GM04504 (cell line): ENCODE results near the gene OR3A3.
"Not testable (repeated sequence)": the region's sequence is repeated elsewhere in the genome, so short reads cannot be mapped to it uniquely, and the experiment has no call there.

Source experiments
- DNase-seq: peaks from one replicate; pipeline ENCODE4 v3.0.0-alpha.2; 2012; ENCODE audit warnings: low read depth

OR3A3 gene

DNA sequence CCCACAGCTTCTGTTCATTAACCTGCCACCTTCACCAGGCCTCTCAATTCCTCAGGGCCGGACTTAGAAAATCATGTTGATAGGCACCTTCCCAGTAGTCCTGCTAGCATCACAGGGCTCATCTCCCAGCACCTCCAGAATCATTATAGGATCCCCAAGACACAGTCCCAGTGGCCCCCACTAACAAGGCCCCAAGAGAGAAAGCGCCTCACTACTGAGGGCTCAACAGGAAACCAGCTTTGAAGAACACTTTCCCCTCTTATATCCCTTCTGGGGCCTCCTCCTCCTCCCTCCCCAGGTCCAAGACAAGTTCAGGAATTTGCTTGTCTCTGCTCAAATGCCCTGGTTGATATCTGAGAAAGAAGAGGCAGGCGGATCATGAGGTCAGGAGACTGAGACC is at the start of gene OR3A3:
TSS of gene OR3A3 (plus strand) at position 301 of the 400 bp plus-strand sequence.
- no peak for DNase-seq

DNA sequence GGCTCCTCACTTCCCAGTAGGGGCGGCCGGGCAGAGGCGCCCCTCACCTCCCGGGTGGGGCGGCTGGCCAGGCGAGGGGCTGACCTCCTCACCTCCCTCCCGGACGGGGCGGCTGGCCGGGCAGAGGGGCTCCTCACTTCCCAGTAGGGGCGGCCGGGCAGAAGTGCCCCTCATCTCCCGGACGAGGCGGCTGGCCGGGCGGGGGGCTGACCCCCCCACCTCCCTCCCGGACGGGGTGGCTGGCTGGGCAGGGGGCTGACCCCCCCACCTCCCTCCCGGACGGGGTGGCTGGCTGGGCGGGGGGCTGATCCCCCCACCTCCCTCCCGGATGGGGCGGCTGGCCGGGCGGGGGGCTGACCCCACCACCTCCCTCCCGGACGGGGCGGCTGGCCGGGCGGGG is 40.0 kb upstream of the OR3A3 start:
- DNase-seq: not testable (repeated sequence)

DNA sequence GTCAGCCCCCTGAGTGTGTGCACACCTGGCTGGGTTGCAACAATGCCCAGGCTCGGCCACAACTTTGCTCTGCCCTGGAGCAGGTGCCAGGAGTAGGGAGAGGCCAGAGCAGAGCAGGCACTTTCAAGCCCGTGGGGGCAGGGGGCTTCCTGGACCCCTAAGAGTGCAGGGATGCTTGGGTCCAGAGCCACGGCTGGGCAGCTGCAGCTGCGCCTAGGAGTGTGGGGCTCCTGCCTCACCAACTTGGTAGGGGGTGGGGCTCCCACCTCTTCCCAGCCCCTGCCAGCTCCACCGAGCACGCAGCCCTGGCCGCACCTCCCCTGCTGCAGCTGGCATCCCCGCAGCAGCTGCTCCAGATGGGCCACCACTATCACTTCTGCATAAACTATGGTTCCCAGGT is 32.8 kb upstream of the OR3A3 start:
- DNase-seq: no peak

DNA sequence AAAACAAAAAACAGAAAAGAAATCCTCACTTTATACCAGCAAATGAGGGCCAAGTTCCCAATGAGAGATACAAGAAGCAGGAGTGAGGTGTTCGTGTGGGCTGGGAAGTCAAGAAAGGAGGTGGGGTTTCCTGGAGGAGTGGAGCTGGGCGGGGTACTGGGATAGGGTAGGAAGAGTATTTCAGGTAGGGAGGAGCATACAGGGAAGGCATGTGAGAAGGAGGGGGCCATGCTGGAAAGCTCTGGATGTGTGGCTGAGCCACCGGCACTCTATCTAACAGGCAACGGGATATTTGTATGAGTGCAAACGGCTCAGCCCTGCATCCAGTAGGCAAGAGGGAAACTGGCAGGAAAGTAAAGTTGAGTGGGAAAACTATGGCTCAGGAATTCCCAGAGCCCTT is 29.2 kb upstream of the OR3A3 start:
- no peak for DNase-seq

DNA sequence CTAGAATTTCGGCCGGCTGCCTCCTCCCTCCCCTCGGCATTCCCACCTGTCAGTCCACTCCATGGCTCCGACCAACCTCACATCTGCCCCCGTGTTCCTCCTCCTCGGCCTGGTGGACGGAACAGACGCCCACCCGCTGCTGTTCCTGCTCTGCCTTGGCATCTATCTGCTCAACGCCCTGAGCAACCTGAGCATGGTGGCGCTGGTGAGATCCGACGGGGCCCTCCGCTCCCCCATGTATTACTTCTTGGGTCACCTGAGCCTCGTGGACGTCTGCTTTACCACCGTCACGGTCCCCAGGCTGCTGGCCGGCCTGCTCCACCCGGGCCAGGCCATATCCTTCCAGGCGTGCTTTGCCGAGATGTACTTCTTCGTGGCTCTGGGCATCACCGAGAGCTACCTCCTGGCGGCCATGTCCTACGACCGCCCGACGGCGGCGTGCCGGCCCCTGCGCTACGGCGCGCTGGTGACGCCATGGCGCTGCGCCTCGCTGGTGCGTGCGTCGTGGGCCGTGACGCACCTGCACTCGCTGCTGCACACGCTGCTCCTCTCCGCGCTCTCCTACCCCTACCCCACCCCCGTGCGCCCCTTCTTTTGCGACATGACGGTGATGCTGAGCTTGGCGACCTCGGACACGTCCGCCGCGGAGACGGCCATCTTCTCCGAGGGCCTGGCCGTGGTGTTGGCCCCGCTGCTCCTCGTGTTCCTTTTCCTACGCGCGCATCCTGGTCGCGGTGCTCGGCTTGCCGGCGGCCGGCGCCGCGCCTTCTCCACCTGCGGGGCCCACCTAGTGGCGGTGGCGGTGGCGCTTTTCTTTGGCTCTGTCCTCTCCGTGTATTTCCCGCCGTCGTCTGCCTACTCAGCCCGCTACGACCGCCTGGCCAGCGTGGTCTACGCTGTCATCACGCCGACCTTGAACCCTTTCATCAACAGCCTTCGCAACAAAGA is 25.0 kb upstream of the OR3A3 start, which contains the start of gene OR3A2:
TSS of gene OR3A2 (minus strand) at position 440 of the 948 bp plus-strand sequence.
- no peak for DNase-seq

DNA sequence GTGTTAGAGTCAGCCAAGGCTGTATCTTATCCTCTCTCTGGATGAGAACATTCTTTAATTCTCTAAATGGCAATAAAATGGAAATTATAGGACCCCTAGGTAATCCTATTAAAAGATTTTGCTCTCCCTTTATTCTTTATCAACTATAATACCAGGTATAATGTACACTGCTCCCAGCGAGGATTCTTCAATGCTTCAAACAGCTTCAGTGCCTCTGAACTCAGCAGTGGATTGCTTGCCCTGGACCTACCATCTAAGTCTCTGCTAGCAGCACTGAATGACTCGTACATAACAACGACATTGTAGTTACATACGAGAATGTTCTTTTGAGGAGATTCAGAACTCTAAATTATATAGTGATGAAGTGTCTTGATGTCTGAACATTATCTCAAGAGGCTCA is 21.4 kb upstream of the OR3A3 start:
- no peak for DNase-seq

DNA sequence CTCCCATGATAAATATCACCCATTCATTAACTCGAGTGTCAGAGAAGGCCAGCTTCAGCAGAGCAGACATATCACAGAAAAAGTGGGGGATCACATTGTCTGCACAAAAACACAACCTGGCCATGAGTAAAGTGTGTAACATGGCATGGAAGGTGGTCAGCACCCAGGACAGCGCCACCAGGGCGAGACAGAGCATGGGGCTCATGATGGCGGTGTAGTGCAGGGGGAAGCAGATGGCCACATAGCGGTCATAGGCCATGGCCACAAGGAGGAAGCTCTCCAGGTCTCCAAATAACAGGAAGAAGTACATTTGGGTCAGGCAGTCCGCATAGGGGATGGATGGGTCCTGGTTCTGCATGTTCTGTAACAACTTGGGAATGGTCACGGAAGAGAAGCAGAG is 13.4 kb upstream of the OR3A3 start:
- not testable (repeated sequence) for DNase-seq

DNA sequence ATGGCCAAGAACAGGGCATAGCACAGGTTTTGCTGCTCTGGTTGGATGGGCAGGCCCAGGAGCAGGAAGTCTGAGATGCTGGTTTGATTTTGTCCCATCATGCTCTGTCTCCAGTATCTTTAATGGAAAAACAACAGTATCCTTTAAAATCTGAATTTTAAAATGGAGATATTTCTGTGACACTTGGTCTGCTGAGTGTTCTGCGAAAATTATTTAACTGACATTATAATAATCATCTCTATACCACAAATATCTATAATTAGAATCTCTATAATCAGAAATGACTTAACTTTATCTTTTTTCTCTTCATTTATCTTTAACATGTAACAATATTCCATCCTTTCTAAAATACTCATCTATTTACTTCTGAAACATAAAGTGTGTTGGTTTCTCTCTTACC is 12.9 kb upstream of the OR3A3 start, which contains the start of gene OR1E1:
TSS of gene OR1E1 (minus strand) at position 101 of the 400 bp plus-strand sequence. CDS start at position 101, 0 bp downstream.
- DNase-seq: no peak

DNA sequence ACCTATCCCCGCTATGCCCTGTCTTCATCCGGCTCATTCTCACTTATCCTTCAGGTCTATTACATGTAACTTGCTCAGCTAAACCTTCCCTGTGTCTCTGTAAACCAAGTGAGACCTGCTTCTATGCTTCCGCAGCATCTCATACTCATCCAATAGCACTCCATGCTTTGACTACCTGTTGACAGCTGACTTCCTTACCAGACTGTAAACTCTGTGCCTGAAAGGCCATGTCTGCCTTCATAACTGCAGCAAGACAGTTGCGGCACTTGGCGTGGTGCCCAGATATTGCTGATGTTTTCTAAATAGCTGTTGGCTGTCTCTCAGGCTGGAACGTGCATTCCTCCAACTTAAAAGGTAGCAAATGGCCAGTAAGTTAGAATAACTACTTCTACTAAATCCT is 11.1 kb upstream of the OR3A3 start:
- DNase-seq: no peak

DNA sequence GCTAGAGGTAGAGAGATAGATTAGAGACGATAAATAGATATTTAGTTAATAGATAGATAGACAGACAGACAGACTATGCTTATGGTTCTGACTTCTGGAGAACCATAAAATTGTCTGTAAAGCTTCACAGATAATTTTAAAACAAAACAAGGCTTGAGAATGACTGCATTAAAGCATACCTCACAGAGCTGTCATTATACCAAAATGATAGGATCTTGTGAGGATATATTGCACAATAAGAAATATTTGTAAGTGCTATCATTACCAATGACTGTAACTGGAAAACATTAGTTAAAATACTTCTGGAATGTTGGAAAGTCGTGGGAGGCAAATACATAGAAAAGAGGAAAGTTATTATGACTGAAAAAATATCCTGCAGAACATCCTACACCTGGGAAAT is 9.4 kb upstream of the OR3A3 start:
- DNase-seq: no peak

DNA sequence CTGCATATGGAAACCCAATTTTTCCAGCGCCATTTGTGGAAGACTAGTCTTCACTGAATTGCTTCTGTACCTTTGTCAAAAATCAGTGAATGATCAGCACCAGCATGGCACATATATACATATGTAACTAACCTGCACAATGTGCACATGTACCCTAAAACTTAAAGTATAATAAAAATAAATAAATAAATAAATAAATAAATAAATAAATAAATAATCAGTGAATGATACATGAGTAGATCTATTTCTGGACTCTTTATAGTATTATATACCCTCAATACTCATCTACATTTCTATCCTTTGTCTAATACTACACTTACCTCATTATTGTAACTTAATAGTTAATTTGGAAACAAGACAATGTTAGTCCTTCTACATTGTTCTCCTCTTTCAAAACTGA is 7.3 kb upstream of the OR3A3 start:
- not testable (repeated sequence) for DNase-seq

DNA sequence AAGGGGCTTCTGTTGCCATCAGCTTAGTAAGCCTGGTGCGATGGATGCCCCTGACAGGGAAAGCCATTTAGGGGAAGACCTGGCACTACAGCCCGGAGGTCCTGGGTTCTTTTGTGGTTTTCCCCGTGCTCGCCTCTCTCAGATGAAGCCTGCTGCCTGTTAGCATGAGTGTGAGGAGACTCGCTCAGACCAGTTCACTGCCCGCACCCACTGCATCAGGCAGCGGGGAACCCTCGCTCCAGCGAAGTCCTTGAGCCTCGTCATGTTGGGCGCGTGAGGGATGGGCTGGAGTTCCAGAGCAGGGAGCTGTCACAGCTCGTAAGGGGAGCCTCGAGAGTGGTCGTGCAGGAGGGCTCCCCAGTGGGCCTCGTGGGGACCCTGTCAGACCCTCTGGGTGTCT is 1.0 kb downstream of the OR3A3 start:
- DNase-seq: not testable (repeated sequence)

DNA sequence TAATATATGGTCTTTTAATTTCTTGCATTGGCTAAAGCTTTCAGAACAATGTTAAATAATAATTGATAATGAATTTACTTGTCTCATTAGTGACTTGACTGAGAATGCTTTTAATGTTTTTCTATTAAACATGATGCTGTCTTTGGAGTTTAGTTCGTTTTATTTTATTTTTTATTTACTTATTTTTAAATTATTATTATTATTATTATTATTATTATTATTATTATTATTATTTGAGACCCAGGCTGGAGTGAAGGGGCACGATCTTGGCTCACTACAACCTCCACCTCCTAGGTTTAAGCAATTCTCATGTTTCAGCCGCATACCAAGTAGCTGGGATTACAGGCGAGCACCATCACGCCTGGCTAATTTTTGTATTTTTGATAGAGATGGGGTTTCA is 4.4 kb downstream of the OR3A3 start:
- no peak for DNase-seq

DNA sequence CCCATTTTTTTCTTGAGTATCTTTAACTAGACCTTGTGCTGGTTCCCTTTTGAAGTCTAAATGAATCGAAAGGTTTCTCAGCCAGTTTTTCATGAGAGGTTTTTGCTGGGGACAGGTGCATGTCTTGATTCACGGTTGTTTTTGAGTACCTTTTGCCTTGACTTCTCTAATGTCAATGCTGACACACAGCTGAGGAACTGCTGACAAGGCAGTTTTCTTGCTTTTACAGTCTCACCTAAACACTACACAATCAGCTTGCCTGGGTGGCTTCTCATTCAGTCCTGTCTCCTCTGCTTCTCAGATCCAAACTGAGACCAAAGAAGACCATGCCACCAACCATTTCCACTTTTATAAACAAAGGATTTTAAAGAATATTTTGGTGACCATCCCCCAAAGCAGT is 7.1 kb downstream of the OR3A3 start:
- no peak for DNase-seq

DNA sequence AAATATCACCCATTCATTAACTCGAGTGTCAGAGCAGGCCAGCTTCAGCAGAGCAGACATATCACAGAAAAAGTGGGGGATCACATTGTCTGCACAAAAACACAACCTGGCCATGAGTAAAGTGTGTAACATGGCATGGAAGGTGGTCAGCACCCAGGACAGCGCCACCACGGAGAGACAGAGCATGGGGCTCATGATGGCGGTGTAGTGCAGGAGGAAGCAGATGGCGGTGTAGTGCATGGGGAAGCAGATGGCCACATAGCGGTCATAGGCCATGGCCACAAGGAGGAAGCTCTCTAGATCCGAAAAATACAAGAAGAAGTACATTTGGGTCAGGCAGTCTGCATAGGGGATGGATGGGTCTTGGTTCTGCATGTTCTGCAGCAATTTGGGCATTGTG is 22.0 kb downstream of the OR3A3 start:
- not testable (repeated sequence) for DNase-seq

DNA sequence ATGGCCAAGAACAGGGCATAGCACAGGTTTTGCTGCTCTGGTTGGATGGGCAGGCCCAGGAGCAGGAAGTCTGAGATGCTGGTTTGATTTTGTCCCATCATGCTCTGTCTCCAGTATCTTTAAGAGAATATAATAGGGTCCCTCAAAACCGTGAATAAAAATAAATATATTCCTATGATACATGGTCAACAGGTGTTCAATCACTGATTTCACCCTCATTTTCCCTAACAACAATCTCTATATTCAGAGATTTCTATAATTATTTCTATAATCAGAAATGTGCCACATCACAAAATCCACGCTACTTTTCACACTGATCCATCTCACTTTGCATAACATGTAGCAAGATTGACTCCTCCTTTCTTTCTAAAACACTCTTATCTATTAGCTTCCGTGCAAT is 22.6 kb downstream of the OR3A3 start, which contains the start of gene OR1E2:
TSS of gene OR1E2 (minus strand) at position 101 of the 400 bp plus-strand sequence. CDS start at position 101, 0 bp downstream.
- DNase-seq: no peak

DNA sequence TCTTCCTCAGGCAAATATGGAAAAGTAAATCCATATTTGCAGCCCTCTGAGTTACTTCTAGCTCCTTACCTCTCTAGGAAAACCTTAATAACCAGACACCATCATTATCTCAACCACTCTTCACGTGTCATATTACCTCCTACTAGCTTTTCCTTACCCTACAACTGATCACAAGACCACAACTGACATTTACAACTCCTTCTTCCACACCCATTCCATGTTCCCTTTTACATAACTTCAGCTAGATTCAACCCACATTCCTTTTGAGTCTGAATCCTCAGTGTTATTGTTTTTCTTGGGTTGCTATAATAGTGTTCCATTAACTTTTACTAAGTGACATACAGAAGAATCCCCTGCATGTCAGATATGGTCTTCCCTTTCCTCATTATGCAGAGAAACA is 27.2 kb downstream of the OR3A3 start:
- DNase-seq: no peak

DNA sequence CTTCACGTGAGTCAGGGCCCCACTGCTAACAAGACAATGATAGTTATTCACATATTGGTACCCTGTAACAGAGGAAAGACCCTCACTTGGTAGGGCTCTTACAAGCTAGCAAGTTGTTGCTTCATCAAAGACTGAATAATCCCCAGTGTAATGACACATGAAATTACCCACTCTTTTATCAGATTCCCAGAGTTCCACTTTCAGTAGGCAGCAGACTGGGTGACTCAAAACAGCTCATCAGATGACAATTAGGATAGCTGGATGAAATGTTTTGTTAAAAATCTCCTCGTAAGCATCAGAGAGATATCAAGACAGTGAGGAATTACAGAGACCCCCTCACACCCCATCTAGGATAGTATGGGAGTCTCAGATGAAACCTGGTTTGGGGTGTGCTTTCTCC is 29.3 kb downstream of the OR3A3 start:
- no peak for DNase-seq

DNA sequence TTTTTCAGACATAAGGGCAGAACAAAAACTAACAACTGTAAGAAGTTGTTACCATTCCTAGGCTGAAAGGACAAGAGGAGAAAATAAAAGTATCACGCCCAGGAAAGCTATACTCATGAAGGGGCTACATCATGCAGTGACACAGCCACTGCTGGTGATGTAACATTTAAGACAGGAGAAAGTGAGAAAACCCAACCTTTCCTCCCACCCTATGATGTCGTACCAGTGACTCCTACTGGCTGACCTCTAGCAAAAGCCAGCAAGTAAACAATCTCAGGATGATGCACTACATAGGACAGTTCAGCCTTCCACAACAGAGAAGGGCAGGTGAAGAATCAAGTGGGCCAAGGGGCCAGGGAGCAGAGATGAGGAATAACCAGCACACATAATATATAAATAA is 36.5 kb downstream of the OR3A3 start:
- no peak for DNase-seq

DNA sequence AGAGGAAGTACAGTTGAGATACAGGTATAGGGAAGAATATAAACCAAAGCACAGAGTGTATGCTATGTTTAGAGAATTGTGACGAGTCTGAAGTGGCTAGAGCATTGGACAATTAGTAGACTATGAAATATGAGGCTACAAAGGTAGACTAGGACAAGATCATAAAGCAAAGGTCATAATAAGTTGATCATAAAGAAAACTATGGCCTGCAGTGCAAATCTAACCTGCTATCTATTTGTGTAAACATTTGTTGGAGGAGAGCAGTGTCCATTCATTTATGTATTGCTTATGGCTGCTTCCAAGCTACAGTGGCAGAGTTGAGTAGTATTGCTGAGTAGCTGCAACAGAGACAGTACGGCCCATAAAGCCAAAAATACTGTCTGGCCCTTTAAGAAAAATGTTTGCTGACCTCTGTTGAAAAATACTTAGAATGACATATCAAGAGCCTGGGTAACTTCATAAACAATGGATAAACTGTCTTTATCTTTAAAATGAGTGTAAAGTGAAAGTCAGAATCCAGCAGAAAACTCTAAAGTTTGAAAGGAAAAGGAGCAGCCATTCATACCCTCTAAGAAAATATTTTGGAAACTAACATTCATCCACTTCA is 37.0 kb downstream of the OR3A3 start:
- DNase-seq: no peak

DNA sequence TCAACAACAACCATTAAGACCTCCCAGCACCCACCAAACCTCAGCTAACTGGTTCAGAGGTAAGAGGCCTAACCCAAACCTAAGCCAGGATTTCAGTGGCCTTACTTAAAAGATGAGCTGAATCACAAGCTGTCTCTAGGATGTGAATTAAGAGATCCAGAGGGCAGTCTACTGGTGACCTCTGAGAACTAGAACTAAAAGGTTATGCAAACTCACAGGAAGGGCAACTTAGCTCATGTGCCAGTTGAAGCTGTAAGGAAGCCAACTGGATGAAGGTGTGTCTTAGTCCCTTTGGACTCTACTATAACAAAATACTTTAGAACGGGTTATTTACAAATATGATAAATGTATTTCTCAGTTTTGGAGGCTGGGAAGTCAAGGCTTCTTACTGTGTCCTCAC is 55.2 kb downstream of the OR3A3 start:
- not testable (repeated sequence) for DNase-seq

DNA sequence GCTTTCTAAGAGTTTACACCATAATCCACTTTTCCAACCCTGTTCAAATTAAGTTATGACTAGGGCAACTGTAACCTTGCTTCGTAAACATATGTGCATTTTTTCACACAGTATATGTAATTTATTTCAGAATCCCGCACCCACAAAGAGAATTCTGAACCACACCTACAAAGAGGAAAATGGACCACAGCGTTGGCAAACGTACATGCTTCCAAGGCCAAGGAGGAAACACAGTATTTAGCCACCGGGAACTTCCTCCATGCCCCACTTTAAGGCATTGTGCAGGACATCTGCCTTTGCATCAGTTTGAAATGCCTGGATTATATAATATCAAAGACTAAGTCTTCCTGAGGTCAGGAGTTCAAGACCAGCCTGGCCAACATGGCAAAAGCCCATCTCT is 58.4 kb downstream of the OR3A3 start:
- no peak for DNase-seq

DNA sequence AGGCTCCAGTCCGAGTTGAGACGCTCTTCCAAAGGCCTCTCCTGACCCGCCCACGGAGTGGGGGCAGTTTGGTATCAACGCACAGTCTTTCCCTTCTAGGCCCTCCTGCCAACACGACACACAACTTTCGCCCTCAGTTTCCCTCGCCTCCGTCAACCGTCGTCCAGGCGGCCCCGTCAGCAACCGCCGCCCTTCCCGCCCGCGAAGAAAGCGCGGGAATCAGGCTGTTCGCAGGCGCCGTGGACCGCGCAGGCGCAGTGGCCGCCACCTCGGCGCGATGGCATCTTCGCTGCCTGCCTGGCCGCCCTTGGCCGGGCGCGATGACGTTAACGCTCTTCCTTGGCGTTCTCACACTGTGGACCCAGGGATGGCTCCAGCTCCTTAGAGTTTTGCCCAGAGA is 60.4 kb downstream of the OR3A3 start, which contains the start of gene SPATA22:
TSS of gene SPATA22 (minus strand) at position 221 of the 400 bp plus-strand sequence. CDS start 2,494 bp downstream, outside the sequence.
- DNase-seq: no peak
